ENCODE data around the gene ZNF558. TPM values are rescaled to one million over a fixed set of nuclear protein-coding genes. Genes with fewer than 3 reads are reported as not detected.

The ZNF558 gene
- polyA plus RNA-seq = 10 to 100 TPM in 1 of 2 donors, 1 to 10 TPM in 1; 8.5 to 11.8 TPM

GRCh38 chr19:8832132-8833021 lies at the start of gene ZNF558, which contains the start of gene MBD3L1:
TSS of gene ZNF558 (minus strand) at chr19:8832304. CDS start at chr19:8822659, 9,645 bp downstream.
TSS of gene MBD3L1 (plus strand) at chr19:8832377. CDS start at chr19:8842679, 10,302 bp downstream.
- peak within 1 kb of the TSS; percentile 96 to 98 for H3K27ac ChIP-seq (ENCODE audit: low read depth in 2 of 2, low read length in 1 of 2)
- no peaks in the 10 kb centered on the region for H3K4me1 ChIP-seq (ENCODE audit: control insufficient read depth in 2 of 2, insufficient read depth in 2 of 2, low read length in 1 of 2)
- no peaks in the 10 kb centered on the region for H3K27me3 ChIP-seq (ENCODE audit: control insufficient read depth in 1 of 2, insufficient read depth in 2 of 2, low read length in 2 of 2)
- no peaks in the 10 kb centered on the region for H3K9me3 ChIP-seq (ENCODE audit: control insufficient read depth in 2 of 2, insufficient read depth in 1 of 2, low read depth in 1 of 2, low read length in 1 of 2)
- H3K36me3 ChIP-seq (ENCODE audit: control insufficient read depth in 2 of 2, insufficient read depth in 2 of 2, low read length in 1 of 2) = peaks cover 0 to 5% of the 10 kb centered on the region in 2 donors
- 1% methylated on average over 52 to 78 of the region's 78 CpGs for WGBS, 2 donors
- peak within 1 kb of the TSS; percentile 62 to 94 for H3K4me3 ChIP-seq (ENCODE audit: low read depth in 1 of 2, low read length in 2 of 2)

- Histone ChIP-seq H3K27ac (ENCODE audit: low read depth in 2 of 2, low read length in 1 of 2) (no peak overlapping the region), H3K4me3 (ENCODE audit: low read depth in 1 of 2, low read length in 2 of 2) (no peak overlapping the region), H3K4me1 (ENCODE audit: control insufficient read depth in 2 of 2, insufficient read depth in 2 of 2, low read length in 1 of 2) (no peaks in the 10 kb centered on the region), H3K9me3 (ENCODE audit: control insufficient read depth in 2 of 2, insufficient read depth in 1 of 2, low read depth in 1 of 2, low read length in 1 of 2) (peaks cover 6 to 9% of the 10 kb centered on the region in 2 donors), H3K27me3 (ENCODE audit: control insufficient read depth in 1 of 2, insufficient read depth in 2 of 2, low read length in 2 of 2) (no peaks in the 10 kb centered on the region), H3K36me3 (ENCODE audit: control insufficient read depth in 2 of 2, insufficient read depth in 2 of 2, low read length in 1 of 2) (no peaks in the 10 kb centered on the region)
Measured at GRCh38 chr19:8881512-8881911, 49.4 kb upstream of the ZNF558 start.

DNA sequence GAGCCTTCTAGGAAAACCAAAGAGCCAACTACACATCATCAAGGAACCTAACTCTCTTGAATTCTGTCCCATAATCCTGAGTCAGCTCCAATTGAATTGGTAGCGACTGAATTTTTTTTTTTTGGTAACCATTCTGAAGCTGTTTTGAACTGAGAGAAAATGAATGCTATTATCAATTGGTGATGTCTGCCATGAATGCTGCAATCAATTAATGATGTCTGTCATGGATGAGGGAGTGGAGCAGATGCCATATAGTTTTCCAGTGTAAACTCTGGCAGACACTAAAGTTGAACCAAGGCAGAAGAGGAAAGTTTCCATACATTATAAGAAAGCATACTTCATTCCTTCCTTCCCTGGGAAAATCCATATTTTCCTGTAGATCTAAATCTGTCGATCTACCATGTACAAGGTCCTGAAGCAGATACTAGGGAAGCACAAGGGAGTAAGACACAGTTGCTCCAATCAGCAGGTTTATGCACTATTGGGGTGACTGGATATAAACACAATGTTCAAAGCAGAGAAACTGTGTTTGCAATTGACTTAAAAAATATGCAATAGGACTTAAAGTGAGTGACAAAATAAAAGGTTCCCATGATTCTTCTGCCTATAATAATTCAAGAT lies 48.9 kb upstream of the ZNF558 start:
- peaks cover 4 to 9% of the 10 kb centered on the region in 2 donors for H3K9me3 ChIP-seq (ENCODE audit: control insufficient read depth in 2 of 2, insufficient read depth in 1 of 2, low read depth in 1 of 2, low read length in 1 of 2)
- no peaks in the 10 kb centered on the region for H3K27me3 ChIP-seq (ENCODE audit: control insufficient read depth in 1 of 2, insufficient read depth in 2 of 2, low read length in 2 of 2)
- no peaks in the 10 kb centered on the region for H3K36me3 ChIP-seq (ENCODE audit: control insufficient read depth in 2 of 2, insufficient read depth in 2 of 2, low read length in 1 of 2)
- no peak overlapping the region for H3K27ac ChIP-seq (ENCODE audit: low read depth in 2 of 2, low read length in 1 of 2)
- no peaks in the 10 kb centered on the region for H3K4me1 ChIP-seq (ENCODE audit: control insufficient read depth in 2 of 2, insufficient read depth in 2 of 2, low read length in 1 of 2)
- WGBS, 2 donors = 73 to 80% methylated on average over 2 of the region's 2 CpGs
- no peak overlapping the region for H3K4me3 ChIP-seq (ENCODE audit: low read depth in 1 of 2, low read length in 2 of 2)

DNA sequence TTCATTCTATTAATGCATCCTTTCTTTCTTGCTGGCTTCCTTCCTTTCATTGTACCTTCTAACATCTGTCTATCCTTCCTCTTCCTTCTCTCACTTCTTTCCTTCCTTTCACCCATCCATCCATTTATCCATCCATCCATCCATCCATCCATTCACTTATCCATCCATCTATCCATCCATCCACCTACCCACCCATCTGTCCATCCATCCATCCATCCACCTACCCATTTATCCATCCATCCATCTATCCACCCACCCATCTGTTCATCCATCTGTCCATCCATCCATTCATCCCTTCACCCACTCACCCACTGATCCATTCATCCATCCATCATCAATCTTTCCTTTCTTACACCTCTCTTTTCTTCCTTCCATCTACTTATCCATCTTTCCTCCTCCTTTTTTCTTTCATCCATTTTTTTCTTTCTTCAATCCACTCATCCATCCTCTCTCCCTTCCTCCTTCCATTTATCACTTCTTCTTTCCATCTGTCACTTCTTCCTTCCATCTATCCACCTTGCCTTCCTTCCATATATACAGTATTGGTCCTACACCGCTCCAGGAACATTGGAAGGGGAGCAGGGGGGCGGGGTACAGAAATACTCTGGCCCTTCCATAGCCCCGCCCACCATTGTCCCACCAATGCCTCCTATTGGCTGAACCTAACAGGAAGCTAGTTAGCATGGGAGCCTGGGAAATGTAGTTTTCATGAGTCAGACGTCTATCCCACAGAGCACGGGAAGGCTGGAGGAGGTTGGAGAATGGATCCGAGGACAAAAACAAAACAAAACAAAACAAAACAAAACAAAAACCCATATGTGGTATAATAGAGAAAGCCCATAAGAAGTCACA lies 46.0 kb upstream of the ZNF558 start:
- H3K27me3 ChIP-seq (ENCODE audit: control insufficient read depth in 1 of 2, insufficient read depth in 2 of 2, low read length in 2 of 2) = no peaks in the 10 kb centered on the region
- no peaks in the 10 kb centered on the region for H3K36me3 ChIP-seq (ENCODE audit: control insufficient read depth in 2 of 2, insufficient read depth in 2 of 2, low read length in 1 of 2)
- H3K27ac ChIP-seq (ENCODE audit: low read depth in 2 of 2, low read length in 1 of 2) = no peak overlapping the region
- WGBS, 2 donors = 23 to 24% methylated on average over 6 of the region's 6 CpGs
- H3K4me1 ChIP-seq (ENCODE audit: control insufficient read depth in 2 of 2, insufficient read depth in 2 of 2, low read length in 1 of 2) = no peaks in the 10 kb centered on the region
- H3K9me3 ChIP-seq (ENCODE audit: control insufficient read depth in 2 of 2, insufficient read depth in 1 of 2, low read depth in 1 of 2, low read length in 1 of 2) = no peaks in the 10 kb centered on the region
- no peak overlapping the region for H3K4me3 ChIP-seq (ENCODE audit: low read depth in 1 of 2, low read length in 2 of 2)

DNA sequence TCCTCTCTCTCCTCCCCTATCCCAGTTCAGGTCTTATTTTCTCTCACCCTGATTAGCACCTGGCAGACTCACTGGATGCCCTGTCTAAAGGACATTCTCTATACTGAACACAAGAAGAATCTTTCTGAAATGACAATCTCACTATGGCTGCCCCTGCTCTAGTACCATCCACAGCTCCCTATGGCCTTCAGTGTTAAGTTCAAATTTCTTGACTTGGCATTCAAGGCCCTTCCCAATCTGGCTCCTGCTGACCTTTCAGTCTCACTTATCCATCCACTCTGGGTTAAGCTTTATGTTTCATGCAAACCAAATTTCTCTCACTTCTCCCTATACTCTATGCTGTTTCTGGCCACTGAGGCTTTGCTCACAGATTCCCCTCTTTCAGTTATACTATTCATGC lies 34.2 kb upstream of the ZNF558 start:
- peaks cover 0 to 3% of the 10 kb centered on the region in 2 donors for H3K9me3 ChIP-seq (ENCODE audit: control insufficient read depth in 2 of 2, insufficient read depth in 1 of 2, low read depth in 1 of 2, low read length in 1 of 2)
- H3K4me1 ChIP-seq (ENCODE audit: control insufficient read depth in 2 of 2, insufficient read depth in 2 of 2, low read length in 1 of 2) = no peaks in the 10 kb centered on the region
- H3K36me3 ChIP-seq (ENCODE audit: control insufficient read depth in 2 of 2, insufficient read depth in 2 of 2, low read length in 1 of 2) = no peaks in the 10 kb centered on the region
- no peak overlapping the region for H3K27ac ChIP-seq (ENCODE audit: low read depth in 2 of 2, low read length in 1 of 2)
- no peaks in the 10 kb centered on the region for H3K27me3 ChIP-seq (ENCODE audit: control insufficient read depth in 1 of 2, insufficient read depth in 2 of 2, low read length in 2 of 2)
- no peak overlapping the region for H3K4me3 ChIP-seq (ENCODE audit: low read depth in 1 of 2, low read length in 2 of 2)

DNA sequence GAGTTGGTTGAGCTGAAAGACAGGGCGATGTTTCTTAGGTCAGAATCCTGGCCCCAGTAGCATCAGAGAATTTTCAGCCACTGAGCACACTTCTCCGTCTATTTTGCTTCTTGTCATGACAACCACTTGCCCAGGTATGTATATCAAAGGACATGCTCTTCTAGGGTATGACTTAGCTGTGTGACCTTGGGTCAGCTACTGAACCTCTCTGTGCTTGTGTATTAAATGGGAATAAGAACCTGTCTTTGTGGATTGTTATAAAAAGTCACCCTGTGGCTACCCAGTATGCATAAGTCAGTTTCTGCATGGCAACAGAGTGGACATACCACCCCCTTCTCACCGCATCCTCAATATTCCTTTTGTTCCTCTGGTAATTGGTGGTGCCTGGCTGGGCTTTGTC lies 26.2 kb upstream of the ZNF558 start:
- Histone ChIP-seq H3K9me3 (ENCODE audit: control insufficient read depth in 2 of 2, insufficient read depth in 1 of 2, low read depth in 1 of 2, low read length in 1 of 2) (no peaks in the 10 kb centered on the region), H3K27me3 (ENCODE audit: control insufficient read depth in 1 of 2, insufficient read depth in 2 of 2, low read length in 2 of 2) (peaks cover 0 to 3% of the 10 kb centered on the region in 2 donors), H3K27ac (ENCODE audit: low read depth in 2 of 2, low read length in 1 of 2) (no peak overlapping the region), H3K36me3 (ENCODE audit: control insufficient read depth in 2 of 2, insufficient read depth in 2 of 2, low read length in 1 of 2) (no peaks in the 10 kb centered on the region), H3K4me3 (ENCODE audit: low read depth in 1 of 2, low read length in 2 of 2) (no peak overlapping the region), H3K4me1 (ENCODE audit: control insufficient read depth in 2 of 2, insufficient read depth in 2 of 2, low read length in 1 of 2) (no peaks in the 10 kb centered on the region)
- WGBS, 2 donors = 85 to 89% methylated on average over 3 of the region's 3 CpGs

- Histone ChIP-seq H3K27me3 (ENCODE audit: control insufficient read depth in 1 of 2, insufficient read depth in 2 of 2, low read length in 2 of 2) (peaks cover 0 to 3% of the 10 kb centered on the region in 2 donors), H3K9me3 (ENCODE audit: control insufficient read depth in 2 of 2, insufficient read depth in 1 of 2, low read depth in 1 of 2, low read length in 1 of 2) (peaks cover 7 to 11% of the 10 kb centered on the region in 2 donors), H3K4me3 (ENCODE audit: low read depth in 1 of 2, low read length in 2 of 2) (no peak overlapping the region), H3K36me3 (ENCODE audit: control insufficient read depth in 2 of 2, insufficient read depth in 2 of 2, low read length in 1 of 2) (no peaks in the 10 kb centered on the region), H3K27ac (ENCODE audit: low read depth in 2 of 2, low read length in 1 of 2) (no peak overlapping the region), H3K4me1 (ENCODE audit: control insufficient read depth in 2 of 2, insufficient read depth in 2 of 2, low read length in 1 of 2) (no peaks in the 10 kb centered on the region)
- WGBS, 2 donors = 91 to 95% methylated on average over 3 of the region's 3 CpGs
Measured at GRCh38 chr19:8850488-8850887, 18.4 kb upstream of the ZNF558 start.

GRCh38 chr19:8849232-8849631 lies 17.1 kb upstream of the ZNF558 start:
- Histone ChIP-seq H3K27me3 (ENCODE audit: control insufficient read depth in 1 of 2, insufficient read depth in 2 of 2, low read length in 2 of 2) (no peaks in the 10 kb centered on the region), H3K4me3 (ENCODE audit: low read depth in 1 of 2, low read length in 2 of 2) (no peak overlapping the region), H3K36me3 (ENCODE audit: control insufficient read depth in 2 of 2, insufficient read depth in 2 of 2, low read length in 1 of 2) (no peaks in the 10 kb centered on the region), H3K9me3 (ENCODE audit: control insufficient read depth in 2 of 2, insufficient read depth in 1 of 2, low read depth in 1 of 2, low read length in 1 of 2) (peaks cover 7 to 11% of the 10 kb centered on the region in 2 donors), H3K4me1 (ENCODE audit: control insufficient read depth in 2 of 2, insufficient read depth in 2 of 2, low read length in 1 of 2) (no peaks in the 10 kb centered on the region), H3K27ac (ENCODE audit: low read depth in 2 of 2, low read length in 1 of 2) (no peak overlapping the region)
- 93 to 94% methylated on average over 2 of the region's 2 CpGs for WGBS, 2 donors

DNA sequence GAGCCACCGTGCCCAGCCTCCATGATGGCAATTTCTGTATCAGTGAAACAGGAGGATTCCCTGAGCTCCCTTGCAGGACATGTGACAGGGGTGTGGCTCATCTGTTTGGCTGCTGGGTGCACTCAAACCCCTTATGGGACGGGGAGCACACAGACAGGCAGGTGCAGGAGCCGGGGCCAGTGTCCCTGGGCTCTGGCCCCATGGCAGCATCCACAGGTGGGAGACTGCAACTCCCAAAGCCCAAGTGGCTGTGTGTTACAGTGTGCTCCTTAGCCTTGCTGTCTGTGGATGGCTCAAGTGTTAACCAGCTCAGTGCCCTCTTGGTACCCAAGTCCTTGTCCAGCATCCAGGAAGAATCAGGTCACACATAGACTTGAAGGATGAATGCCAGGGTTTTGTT lies 14.7 kb upstream of the ZNF558 start:
- H3K9me3 ChIP-seq (ENCODE audit: control insufficient read depth in 2 of 2, insufficient read depth in 1 of 2, low read depth in 1 of 2, low read length in 1 of 2) = peaks cover 7 to 11% of the 10 kb centered on the region in 2 donors
- H3K4me3 ChIP-seq (ENCODE audit: low read depth in 1 of 2, low read length in 2 of 2) = no peak overlapping the region
- H3K27me3 ChIP-seq (ENCODE audit: control insufficient read depth in 1 of 2, insufficient read depth in 2 of 2, low read length in 2 of 2) = no peaks in the 10 kb centered on the region
- no peak overlapping the region for H3K27ac ChIP-seq (ENCODE audit: low read depth in 2 of 2, low read length in 1 of 2)
- H3K36me3 ChIP-seq (ENCODE audit: control insufficient read depth in 2 of 2, insufficient read depth in 2 of 2, low read length in 1 of 2) = no peaks in the 10 kb centered on the region
- 78 to 81% methylated on average over 3 of the region's 3 CpGs for WGBS, 2 donors
- no peaks in the 10 kb centered on the region for H3K4me1 ChIP-seq (ENCODE audit: control insufficient read depth in 2 of 2, insufficient read depth in 2 of 2, low read length in 1 of 2)
